Measurements from ENCODE around the gene TMEM151B. TPM values are rescaled to one million over a fixed set of nuclear protein-coding genes. Genes with fewer than 3 reads are reported as not detected.
"Not testable (repeated sequence)": the region's sequence is repeated elsewhere in the genome, so short reads cannot be mapped to it uniquely, and the experiment has no call there.

TMEM151B gene
- total RNA-seq, 4 donors from 2014 or later = 0.10 to 0.15 TPM; not detected in 2

DNA sequence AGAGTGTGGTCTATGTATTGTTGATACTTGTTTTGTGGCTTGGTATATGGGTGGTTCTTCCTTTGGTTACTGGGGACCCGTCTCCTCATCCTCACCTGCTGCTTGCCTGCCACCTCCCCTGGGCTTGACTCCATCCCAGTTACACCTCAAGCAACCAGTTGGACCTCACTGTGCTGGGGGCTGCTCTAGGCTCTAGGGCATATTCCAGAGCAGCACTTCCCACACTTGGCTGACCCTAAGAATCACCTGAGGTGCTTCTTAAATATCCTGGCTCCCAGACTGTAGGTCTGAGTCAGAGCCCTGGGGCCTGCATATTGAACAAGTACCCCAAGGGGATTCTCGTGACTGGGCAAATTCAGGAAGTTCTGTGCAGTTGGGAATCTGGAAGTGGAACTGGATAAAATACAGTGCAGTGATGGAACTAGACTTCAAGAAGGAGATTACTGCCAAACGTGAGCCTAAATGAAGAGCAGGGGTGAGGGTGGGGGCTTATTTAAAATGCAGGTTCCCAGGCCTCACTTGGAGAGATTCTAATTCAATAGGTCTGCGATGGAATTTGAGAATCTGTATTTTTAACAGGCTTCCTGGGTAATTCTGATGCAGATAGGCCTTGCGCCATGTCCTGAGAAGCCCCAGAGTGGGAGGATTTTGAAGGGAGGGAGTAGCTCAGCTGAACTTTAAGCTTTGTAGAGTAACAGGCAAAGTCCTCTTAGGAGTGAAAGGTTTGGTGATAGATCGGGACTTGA is 79.8 kb downstream of the TMEM151B start:
- Histone ChIP-seq H3K27ac (no peak overlapping the region), H3K27me3 (peaks cover 3% of the 10 kb centered on the region), H3K4me1 (no peaks in the 10 kb centered on the region), H3K4me3 (no peak overlapping the region), H3K36me3 (no peaks in the 10 kb centered on the region), H3K9me3 (no peaks in the 10 kb centered on the region)
- no peak for DNase-seq (ENCODE audit: low spot score in 2 of 2)
- TF ChIP-seq, protein P1, sequence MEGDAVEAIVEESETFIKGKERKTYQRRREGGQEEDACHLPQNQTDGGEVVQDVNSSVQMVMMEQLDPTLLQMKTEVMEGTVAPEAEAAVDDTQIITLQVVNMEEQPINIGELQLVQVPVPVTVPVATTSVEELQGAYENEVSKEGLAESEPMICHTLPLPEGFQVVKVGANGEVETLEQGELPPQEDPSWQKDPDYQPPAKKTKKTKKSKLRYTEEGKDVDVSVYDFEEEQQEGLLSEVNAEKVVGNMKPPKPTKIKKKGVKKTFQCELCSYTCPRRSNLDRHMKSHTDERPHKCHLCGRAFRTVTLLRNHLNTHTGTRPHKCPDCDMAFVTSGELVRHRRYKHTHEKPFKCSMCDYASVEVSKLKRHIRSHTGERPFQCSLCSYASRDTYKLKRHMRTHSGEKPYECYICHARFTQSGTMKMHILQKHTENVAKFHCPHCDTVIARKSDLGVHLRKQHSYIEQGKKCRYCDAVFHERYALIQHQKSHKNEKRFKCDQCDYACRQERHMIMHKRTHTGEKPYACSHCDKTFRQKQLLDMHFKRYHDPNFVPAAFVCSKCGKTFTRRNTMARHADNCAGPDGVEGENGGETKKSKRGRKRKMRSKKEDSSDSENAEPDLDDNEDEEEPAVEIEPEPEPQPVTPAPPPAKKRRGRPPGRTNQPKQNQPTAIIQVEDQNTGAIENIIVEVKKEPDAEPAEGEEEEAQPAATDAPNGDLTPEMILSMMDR (IDR thresholded peaks at IDR 0.05) = no peak
- TF ChIP-seq POLR2A (IDR thresholded peaks at IDR 0.05) = no peak
- no peak for TF ChIP-seq EP300 (IDR thresholded peaks at IDR 0.05)
- no peak for TF ChIP-seq POLR2AphosphoS5 (IDR thresholded peaks at IDR 0.05)
- WGBS = 67% methylated on average over 6 of the region's 6 CpGs

DNA sequence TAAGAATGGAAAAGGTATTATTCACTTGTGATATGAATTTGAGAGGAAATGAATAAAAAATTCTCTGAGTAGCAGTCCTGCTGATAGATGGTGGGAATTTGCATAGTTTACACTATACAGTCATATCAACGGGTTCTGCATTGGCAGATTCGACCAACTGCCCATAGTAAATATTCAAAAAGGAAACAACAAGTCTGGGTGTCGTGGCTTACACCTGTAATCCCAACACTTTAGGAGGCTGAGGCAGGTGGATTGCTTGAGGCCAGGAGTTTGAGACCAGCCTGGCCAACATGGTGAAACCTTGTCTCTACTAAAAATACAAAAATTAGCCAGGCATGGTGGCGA is 80.4 kb downstream of the TMEM151B start:
- 88% methylated on average over 4 of the region's 4 CpGs for WGBS

DNA sequence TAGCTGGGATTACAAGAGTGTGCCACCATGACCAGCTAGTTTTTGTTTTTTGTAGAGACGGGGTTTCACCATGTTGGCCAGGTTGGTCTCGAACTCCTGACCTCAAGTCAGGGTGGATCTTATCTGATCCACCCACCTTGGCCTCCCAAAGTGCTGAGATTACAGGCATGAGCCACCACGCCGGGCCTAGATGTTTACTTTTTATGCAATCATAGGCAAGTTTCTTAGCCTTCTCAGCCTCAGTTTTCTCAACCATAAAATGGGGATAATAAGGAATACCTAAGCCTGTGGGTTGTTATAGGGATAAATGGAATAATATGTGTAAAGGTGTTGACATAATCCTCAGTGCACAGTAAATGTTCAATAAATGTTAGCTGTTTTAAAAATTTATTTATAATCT is 82.0 kb downstream of the TMEM151B start:
- Histone ChIP-seq H3K27ac (no peak overlapping the region), H3K4me1 (no peaks in the 10 kb centered on the region), H3K4me3 (no peak overlapping the region), H3K27me3 (peaks cover 4% of the 10 kb centered on the region), H3K9me3 (no peaks in the 10 kb centered on the region), H3K36me3 (no peaks in the 10 kb centered on the region)
- WGBS = 92% methylated on average over 4 of the region's 4 CpGs
- DNase-seq (ENCODE audit: low spot score in 2 of 2) = no peak
- TF ChIP-seq, protein P1 (IDR thresholded peaks at IDR 0.05) = no peak
- TF ChIP-seq POLR2AphosphoS5 (IDR thresholded peaks at IDR 0.05) = no peak
- no peak for TF ChIP-seq POLR2A (IDR thresholded peaks at IDR 0.05)
- TF ChIP-seq EP300 (IDR thresholded peaks at IDR 0.05) = no peak

More for the DNA sequence above, 80.4 kb downstream of the TMEM151B start:
- H3K4me3 ChIP-seq; H3K4me1 ChIP-seq; H3K27me3 ChIP-seq; DNase-seq (ENCODE audit: low spot score in 2 of 2); H3K36me3 ChIP-seq; H3K27ac ChIP-seq; H3K9me3 ChIP-seq: not testable (repeated sequence)

DNA sequence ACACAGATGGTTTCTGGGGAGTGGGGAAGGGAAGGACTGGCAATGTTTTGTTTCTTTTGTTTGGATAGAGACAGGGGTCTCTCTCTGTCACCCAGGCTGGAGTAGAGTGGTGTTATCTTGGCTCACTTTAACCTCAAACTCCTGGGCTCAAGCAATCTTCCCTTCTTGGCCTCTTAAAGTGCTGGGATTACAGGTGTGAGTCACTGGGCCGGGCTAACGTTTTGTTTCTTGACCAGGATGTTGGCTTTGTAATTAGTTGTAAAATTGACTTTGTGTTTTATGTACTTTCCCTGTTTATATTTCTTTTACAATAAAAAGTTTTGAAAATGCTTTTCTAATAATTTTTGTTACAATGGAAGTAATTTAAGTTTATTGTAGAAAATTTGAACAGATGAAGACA is 83.1 kb downstream of the TMEM151B start:
- H3K4me3 ChIP-seq = no peak overlapping the region
- 47% methylated on average over 2 of the region's 2 CpGs for WGBS
- no peaks in the 10 kb centered on the region for H3K36me3 ChIP-seq
- TF ChIP-seq POLR2A (IDR thresholded peaks at IDR 0.05) = no peak
- TF ChIP-seq EP300 (IDR thresholded peaks at IDR 0.05) = no peak
- TF ChIP-seq POLR2AphosphoS5 (IDR thresholded peaks at IDR 0.05) = no peak
- TF ChIP-seq, protein P1 (IDR thresholded peaks at IDR 0.05) = no peak
- peaks cover 4% of the 10 kb centered on the region for H3K27me3 ChIP-seq
- no peaks in the 10 kb centered on the region for H3K4me1 ChIP-seq
- DNase-seq (ENCODE audit: low spot score in 2 of 2) = no peak
- H3K27ac ChIP-seq = no peak overlapping the region
- H3K9me3 ChIP-seq = no peaks in the 10 kb centered on the region

DNA sequence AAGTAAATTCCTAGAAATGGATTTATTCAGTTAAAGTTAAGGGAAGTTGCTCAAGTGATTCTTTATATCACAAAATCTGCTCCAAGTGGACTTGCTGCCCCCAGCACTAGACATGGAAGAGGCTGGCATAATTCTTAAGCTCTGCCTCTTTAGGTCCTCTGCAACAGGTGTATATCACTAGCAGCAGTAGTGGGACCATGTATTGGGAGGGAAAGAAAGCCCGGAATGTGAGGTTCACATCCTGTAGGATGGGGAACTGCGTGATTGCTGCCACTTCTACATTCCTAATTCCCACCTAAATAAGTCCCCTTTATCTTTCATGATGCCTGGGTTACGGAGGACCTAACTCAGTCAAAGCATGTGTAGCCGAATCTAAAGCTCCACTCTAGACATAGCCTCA is 85.4 kb downstream of the TMEM151B start:
- Histone ChIP-seq H3K4me1 (no peaks in the 10 kb centered on the region), H3K27me3 (peaks cover 4% of the 10 kb centered on the region), H3K9me3 (no peaks in the 10 kb centered on the region), H3K4me3 (no peak overlapping the region), H3K27ac (no peak overlapping the region), H3K36me3 (no peaks in the 10 kb centered on the region)
- WGBS = 61% methylated on average over 4 of the region's 4 CpGs
- DNase-seq (ENCODE audit: low spot score in 2 of 2) = no peak
- no peak for TF ChIP-seq POLR2A (IDR thresholded peaks at IDR 0.05)
- no peak for TF ChIP-seq POLR2AphosphoS5 (IDR thresholded peaks at IDR 0.05)
- TF ChIP-seq EP300 (IDR thresholded peaks at IDR 0.05) = no peak
- TF ChIP-seq, protein P1 (IDR thresholded peaks at IDR 0.05) = no peak

DNA sequence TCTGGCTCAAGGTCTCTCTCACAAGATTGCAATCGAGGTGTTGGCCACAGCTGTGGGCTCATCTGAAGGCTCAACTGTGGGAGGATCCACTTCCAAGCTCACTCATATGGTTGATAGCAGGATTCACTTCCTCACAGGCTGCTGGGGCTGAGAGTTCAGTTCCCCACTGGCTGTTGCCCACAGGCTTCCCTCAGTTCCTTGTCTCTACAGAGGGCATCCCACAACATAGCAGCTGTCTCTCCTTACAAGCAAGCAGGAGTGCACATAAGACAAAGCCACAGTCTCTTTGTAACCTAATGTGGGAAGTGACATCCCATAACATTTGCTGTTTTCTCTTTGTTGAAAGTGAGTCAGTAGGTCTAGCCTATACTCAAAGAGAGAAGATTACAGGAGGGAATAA is 86.2 kb downstream of the TMEM151B start:
- DNase-seq (ENCODE audit: low spot score in 2 of 2) = no peak
- H3K4me1 ChIP-seq = no peaks in the 10 kb centered on the region
- H3K27me3 ChIP-seq = peaks cover 4% of the 10 kb centered on the region
- H3K27ac ChIP-seq = no peak overlapping the region
- H3K4me3 ChIP-seq = no peak overlapping the region
- no peak for TF ChIP-seq EP300 (IDR thresholded peaks at IDR 0.05)
- TF ChIP-seq, protein P1 (IDR thresholded peaks at IDR 0.05) = no peak
- no peak for TF ChIP-seq POLR2AphosphoS5 (IDR thresholded peaks at IDR 0.05)
- no peak for TF ChIP-seq POLR2A (IDR thresholded peaks at IDR 0.05)
- H3K36me3 ChIP-seq = no peaks in the 10 kb centered on the region
- H3K9me3 ChIP-seq = no peaks in the 10 kb centered on the region
- 88% methylated on average over 1 of the region's 1 CpG for WGBS
